Suprapubic skin (tissue), 4 donors: ENCODE results near the gene CYCS.

Experiments
- CTCF ChIP-seq, 2 donors: fragments of 200-600 bp in 1 of 2; fragments of 450-650 bp in 1 of 2; sonication (generic) in 1 of 2; IDR thresholded peaks; one replicate each; pipeline ENCODE4 v1.5.1; 2016 to 2019; ENCODE audit warnings: antibody characterized with exemption in 2 of 2, mild to moderate bottlenecking in 1 of 2, moderate library complexity in 1 of 2
- EP300 ChIP-seq: sonication (generic); formaldehyde crosslinking; IDR thresholded peaks from one replicate; pipeline ENCODE4 v1.6.1; 2017; ENCODE audit warnings: antibody characterized with exemption
- POLR2A ChIP-seq, 2 donors: fragments of 450-650 bp; IDR thresholded peaks; one replicate each; pipeline ENCODE4 v1.6.1; 2017; ENCODE audit warnings: antibody characterized with exemption in 2 of 2, mild to moderate bottlenecking in 2 of 2, moderate library complexity in 2 of 2
- POLR2AphosphoS5 ChIP-seq, 3 donors: sonication (generic); formaldehyde crosslinking; IDR thresholded peaks; one replicate each; pipeline ENCODE4 v1.6.1; 2017; ENCODE audit warnings: antibody characterized with exemption in 3 of 3

GRCh38 chr7:25134358-25135010 lies 9.4 kb upstream of the CYCS start:
- no peak for TF ChIP-seq CTCF (IDR thresholded peaks at IDR 0.05)
- TF ChIP-seq POLR2AphosphoS5 (IDR thresholded peaks at IDR 0.05) = no peak
- TF ChIP-seq POLR2A (IDR thresholded peaks at IDR 0.05) = no peak
- no peak for TF ChIP-seq EP300
